ENCODE results near the gene LPP.
"Not testable (repeated sequence)": the region's sequence is repeated elsewhere in the genome, so short reads cannot be mapped to it uniquely, and the experiment has no call there.

The LPP gene

GRCh38 chr3:188416041-188416440 lies 262.1 kb downstream of the LPP start:
- Histone ChIP-seq H3K4me3 (ENCODE audit: low read depth, low read length) (no peak overlapping the region), H3K9ac (ENCODE audit: low read depth, low read length) (no peak overlapping the region), H3K36me3 (ENCODE audit: control insufficient read depth, insufficient read depth, low read length) (no peaks in the 10 kb centered on the region), H3K4me1 (ENCODE audit: control insufficient read depth, insufficient read depth, low read length) (no peaks in the 10 kb centered on the region), H3K27me3 (ENCODE audit: control insufficient read depth, insufficient read depth, low read length) (no peaks in the 10 kb centered on the region), H3K9me3 (ENCODE audit: control insufficient read depth, insufficient read depth, low read length) (no peaks in the 10 kb centered on the region)

GRCh38 chr3:188417271-188417696 lies 263.3 kb downstream of the LPP start:
- Histone ChIP-seq H3K4me3 (ENCODE audit: low read depth, low read length) (no peak overlapping the region), H3K36me3 (ENCODE audit: control insufficient read depth, insufficient read depth, low read length) (no peaks in the 10 kb centered on the region), H3K4me1 (ENCODE audit: control insufficient read depth, insufficient read depth, low read length) (no peaks in the 10 kb centered on the region), H3K9ac (ENCODE audit: low read depth, low read length) (no peak overlapping the region), H3K27me3 (ENCODE audit: control insufficient read depth, insufficient read depth, low read length) (no peaks in the 10 kb centered on the region), H3K9me3 (ENCODE audit: control insufficient read depth, insufficient read depth, low read length) (no peaks in the 10 kb centered on the region)

- H3K4me1 ChIP-seq (ENCODE audit: control insufficient read depth, insufficient read depth, low read length), result no peaks in the 10 kb centered on the region
These were observed 263.8 kb downstream of the LPP start for GRCh38 chr3:188417766-188418165.

DNA sequence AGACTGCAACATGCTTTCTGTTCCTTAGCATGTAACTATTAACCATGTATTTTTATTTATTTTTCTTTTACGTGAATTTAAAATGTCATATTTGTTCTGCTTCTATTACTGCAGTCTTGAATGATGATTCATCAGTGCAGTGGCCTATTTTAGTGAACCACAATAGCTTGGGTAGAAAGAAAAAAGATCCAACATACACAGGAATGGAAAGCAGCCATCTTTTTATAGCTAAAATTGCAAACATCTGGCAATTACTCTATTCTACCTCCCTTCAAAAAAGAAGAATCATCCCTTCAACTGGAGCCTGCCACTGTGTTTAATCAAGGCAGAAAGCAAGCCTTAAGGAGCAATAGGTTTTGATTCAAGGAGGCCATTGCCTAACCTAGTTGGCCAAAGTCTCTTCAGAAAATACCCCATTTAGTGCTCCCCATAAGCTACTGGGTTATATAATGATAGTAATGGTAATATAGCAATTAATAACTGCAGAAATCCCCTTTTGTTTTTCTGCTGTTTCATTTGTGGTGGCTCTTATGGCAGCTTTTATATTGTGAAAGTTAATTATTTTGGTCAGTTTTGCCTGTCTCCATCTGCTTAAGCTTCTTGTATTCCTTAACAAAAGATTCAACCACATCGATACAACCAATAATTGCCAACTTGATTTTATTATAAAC lies 267.3 kb downstream of the LPP start:
- H3K4me1 ChIP-seq (ENCODE audit: control insufficient read depth, insufficient read depth, low read length), result no peaks in the 10 kb centered on the region

More at GRCh38 chr3:188417766-188418165, 263.8 kb downstream of the LPP start:
- no peaks in the 10 kb centered on the region for H3K36me3 ChIP-seq (ENCODE audit: control insufficient read depth, insufficient read depth, low read length)
- H3K4me3 ChIP-seq (ENCODE audit: low read depth, low read length), result no peak overlapping the region
- no peaks in the 10 kb centered on the region for H3K9me3 ChIP-seq (ENCODE audit: control insufficient read depth, insufficient read depth, low read length)
- no peaks in the 10 kb centered on the region for H3K27me3 ChIP-seq (ENCODE audit: control insufficient read depth, insufficient read depth, low read length)
- no peak overlapping the region for H3K9ac ChIP-seq (ENCODE audit: low read depth, low read length)

DNA sequence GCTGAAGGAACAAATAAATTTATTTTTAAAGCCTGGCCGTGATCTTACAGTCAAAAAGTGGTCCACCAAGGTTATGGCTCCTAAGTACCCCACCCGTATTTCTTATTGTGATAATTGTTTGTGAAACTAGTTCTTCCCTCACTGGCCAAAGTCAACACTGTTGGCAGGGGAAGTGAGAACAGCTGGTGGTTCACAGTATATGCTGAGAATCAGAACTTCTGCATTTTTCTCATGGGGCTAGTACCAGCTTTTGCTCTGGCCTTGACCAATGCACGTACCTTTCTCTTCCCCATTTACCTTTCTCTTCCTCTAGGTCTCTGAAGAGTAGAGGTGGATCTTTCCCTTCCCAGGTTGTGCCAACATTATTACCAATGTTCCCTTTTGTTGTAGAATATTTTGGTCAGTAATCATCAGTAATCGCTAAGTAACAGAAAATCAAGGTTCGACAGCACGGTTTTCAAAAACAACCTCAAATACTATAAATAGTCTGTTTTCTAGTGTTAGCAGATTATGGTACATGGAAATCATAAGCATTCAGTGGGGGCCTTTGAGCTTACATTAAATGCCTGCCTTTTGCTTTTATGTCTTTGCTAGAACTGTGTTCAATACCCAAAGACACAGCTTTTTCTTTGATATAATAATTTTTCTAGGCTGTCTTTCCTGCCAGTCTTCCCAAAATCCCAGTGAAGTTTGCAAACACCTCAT lies 268.0 kb downstream of the LPP start:
- H3K27me3 ChIP-seq (ENCODE audit: control insufficient read depth, insufficient read depth, low read length), result no peaks in the 10 kb centered on the region
- H3K4me1 ChIP-seq (ENCODE audit: control insufficient read depth, insufficient read depth, low read length), result no peaks in the 10 kb centered on the region
- no peak overlapping the region for H3K4me3 ChIP-seq (ENCODE audit: low read depth, low read length)
- H3K9me3 ChIP-seq (ENCODE audit: control insufficient read depth, insufficient read depth, low read length), result no peaks in the 10 kb centered on the region
- no peaks in the 10 kb centered on the region for H3K36me3 ChIP-seq (ENCODE audit: control insufficient read depth, insufficient read depth, low read length)
- H3K9ac ChIP-seq (ENCODE audit: low read depth, low read length), result no peak overlapping the region

More for the DNA sequence above, 267.3 kb downstream of the LPP start:
- Histone ChIP-seq H3K9ac (ENCODE audit: low read depth, low read length) (no peak overlapping the region), H3K9me3 (ENCODE audit: control insufficient read depth, insufficient read depth, low read length) (no peaks in the 10 kb centered on the region), H3K27me3 (ENCODE audit: control insufficient read depth, insufficient read depth, low read length) (no peaks in the 10 kb centered on the region), H3K4me3 (ENCODE audit: low read depth, low read length) (no peak overlapping the region), H3K36me3 (ENCODE audit: control insufficient read depth, insufficient read depth, low read length) (no peaks in the 10 kb centered on the region)

- not testable (repeated sequence) for H3K36me3 ChIP-seq (ENCODE audit: control insufficient read depth, insufficient read depth, low read length); H3K27me3 ChIP-seq (ENCODE audit: control insufficient read depth, insufficient read depth, low read length); H3K9me3 ChIP-seq (ENCODE audit: control insufficient read depth, insufficient read depth, low read length); H3K4me3 ChIP-seq (ENCODE audit: low read depth, low read length); H3K9ac ChIP-seq (ENCODE audit: low read depth, low read length); H3K4me1 ChIP-seq (ENCODE audit: control insufficient read depth, insufficient read depth, low read length)
These were observed 274.0 kb downstream of the LPP start for GRCh38 chr3:188427981-188428380.

- Histone ChIP-seq H3K4me1 (ENCODE audit: control insufficient read depth, insufficient read depth, low read length) (no peaks in the 10 kb centered on the region), H3K36me3 (ENCODE audit: control insufficient read depth, insufficient read depth, low read length) (no peaks in the 10 kb centered on the region), H3K9me3 (ENCODE audit: control insufficient read depth, insufficient read depth, low read length) (no peaks in the 10 kb centered on the region), H3K9ac (ENCODE audit: low read depth, low read length) (no peak overlapping the region), H3K27me3 (ENCODE audit: control insufficient read depth, insufficient read depth, low read length) (no peaks in the 10 kb centered on the region), H3K4me3 (ENCODE audit: low read depth, low read length) (no peak overlapping the region)
These were observed 277.1 kb downstream of the LPP start for GRCh38 chr3:188431040-188431439.

DNA sequence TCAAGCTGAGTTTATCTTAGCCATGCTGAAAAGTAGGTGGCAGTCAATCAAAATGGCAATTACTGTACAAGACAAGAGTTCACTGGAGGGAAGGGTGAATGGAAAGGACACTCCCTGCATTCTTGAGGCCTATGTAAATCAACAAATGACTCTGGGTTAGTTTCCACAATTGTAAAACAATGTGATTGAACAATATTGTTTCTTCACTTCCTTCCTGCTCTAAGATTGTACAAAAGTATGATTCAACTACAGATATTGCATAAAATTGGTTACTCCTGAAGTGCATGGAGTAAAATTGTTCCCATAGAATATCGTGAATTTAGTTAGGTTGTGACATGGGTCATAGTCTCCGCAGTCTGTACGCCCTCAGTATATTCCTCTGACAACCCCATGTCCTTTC lies 277.6 kb downstream of the LPP start:
- no peak overlapping the region for H3K9ac ChIP-seq (ENCODE audit: low read depth, low read length)
- H3K27me3 ChIP-seq (ENCODE audit: control insufficient read depth, insufficient read depth, low read length), result no peaks in the 10 kb centered on the region
- H3K4me3 ChIP-seq (ENCODE audit: low read depth, low read length), result no peak overlapping the region
- no peaks in the 10 kb centered on the region for H3K9me3 ChIP-seq (ENCODE audit: control insufficient read depth, insufficient read depth, low read length)
- H3K4me1 ChIP-seq (ENCODE audit: control insufficient read depth, insufficient read depth, low read length), result no peaks in the 10 kb centered on the region
- H3K36me3 ChIP-seq (ENCODE audit: control insufficient read depth, insufficient read depth, low read length), result no peaks in the 10 kb centered on the region

DNA sequence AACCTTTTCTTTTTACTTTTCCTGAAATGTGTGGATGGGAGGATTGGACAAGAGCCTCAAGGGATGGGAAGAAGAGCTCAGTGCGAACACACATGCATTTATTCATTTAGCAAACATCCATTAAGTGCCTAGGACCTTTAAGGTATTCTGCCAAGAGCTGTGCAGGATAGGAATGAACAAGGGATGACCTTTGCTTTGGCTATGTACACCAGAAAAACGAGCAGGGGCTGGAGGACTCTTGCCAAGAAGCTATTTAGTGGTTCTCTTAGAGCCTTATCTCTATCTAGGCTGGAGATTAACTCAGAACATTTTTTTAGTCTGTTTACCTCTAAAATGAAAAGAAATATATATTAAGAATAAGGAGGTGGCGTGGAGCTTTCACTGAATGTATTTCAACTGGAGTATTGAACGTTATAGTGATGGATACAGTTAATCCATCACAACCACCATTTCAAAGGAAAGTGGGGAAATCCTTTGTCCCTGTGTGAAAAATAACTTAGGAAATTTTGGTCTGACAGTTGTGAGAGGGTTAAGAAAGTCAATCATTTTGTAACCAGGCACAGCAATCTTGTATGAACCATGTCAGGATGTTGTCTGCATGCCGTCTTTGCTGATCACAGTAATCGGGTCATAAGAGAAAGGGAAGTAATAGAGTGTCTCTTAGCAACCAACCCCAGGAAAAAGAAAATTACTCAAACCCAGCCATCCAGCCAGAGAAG lies 279.0 kb downstream of the LPP start:
- Histone ChIP-seq H3K27me3 (ENCODE audit: control insufficient read depth, insufficient read depth, low read length) (no peaks in the 10 kb centered on the region), H3K4me1 (ENCODE audit: control insufficient read depth, insufficient read depth, low read length) (no peaks in the 10 kb centered on the region), H3K9me3 (ENCODE audit: control insufficient read depth, insufficient read depth, low read length) (no peaks in the 10 kb centered on the region), H3K36me3 (ENCODE audit: control insufficient read depth, insufficient read depth, low read length) (no peaks in the 10 kb centered on the region), H3K9ac (ENCODE audit: low read depth, low read length) (no peak overlapping the region), H3K4me3 (ENCODE audit: low read depth, low read length) (no peak overlapping the region)

DNA sequence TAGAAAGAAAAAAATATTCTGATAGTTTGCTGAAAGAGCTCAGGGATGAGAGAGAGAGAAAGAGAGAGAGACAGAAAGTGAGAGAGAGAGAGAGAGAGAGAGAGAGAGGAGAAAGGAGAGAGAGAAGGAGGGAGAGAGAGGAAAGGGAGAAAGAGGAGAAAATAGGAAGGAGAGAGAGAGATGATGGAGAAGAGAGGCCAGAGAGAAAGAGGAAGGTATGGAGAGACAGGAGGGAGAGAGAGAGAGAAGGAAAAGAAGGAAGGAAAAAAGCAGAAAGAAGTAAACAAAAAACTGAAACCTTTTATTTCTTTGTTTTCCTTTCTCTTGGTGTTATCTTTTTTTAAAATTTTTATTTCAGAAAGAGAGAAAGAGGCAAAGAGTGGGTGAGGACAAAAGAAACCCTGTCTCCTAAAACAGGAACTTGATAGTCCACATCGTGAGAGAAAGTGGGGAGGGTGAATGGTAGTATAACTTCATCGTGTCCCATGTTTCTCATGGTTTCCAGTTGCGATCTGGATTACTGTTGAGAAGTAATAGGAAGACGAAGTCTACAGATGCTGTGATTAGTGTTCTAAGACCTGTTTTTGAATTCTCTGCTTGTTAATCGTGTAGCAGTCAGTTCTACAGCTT lies 279.7 kb downstream of the LPP start:
- H3K9ac ChIP-seq (ENCODE audit: low read depth, low read length), result no peak overlapping the region
- H3K36me3 ChIP-seq (ENCODE audit: control insufficient read depth, insufficient read depth, low read length), result no peaks in the 10 kb centered on the region
- no peaks in the 10 kb centered on the region for H3K4me1 ChIP-seq (ENCODE audit: control insufficient read depth, insufficient read depth, low read length)
- no peak overlapping the region for H3K4me3 ChIP-seq (ENCODE audit: low read depth, low read length)
- no peaks in the 10 kb centered on the region for H3K27me3 ChIP-seq (ENCODE audit: control insufficient read depth, insufficient read depth, low read length)
- H3K9me3 ChIP-seq (ENCODE audit: control insufficient read depth, insufficient read depth, low read length), result no peaks in the 10 kb centered on the region

DNA sequence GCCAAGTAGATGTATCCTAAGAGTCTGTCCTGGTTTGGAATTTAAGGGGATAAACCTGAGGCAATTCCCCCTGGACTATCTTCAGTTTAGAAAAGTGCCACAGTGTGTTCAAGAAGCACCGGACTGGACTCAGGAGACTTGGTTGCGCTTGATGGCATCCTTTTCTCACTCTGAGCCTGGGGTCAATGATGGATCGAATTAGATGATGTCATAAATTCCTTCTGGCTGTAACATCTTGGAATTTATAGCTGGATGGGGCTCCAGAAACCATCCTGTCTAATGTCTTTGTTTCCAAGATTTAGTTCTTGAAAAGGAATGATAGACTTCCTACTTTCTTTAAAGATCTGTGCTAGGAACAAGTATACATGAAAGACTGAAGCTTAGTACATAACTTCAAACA lies 280.6 kb downstream of the LPP start:
- H3K9me3 ChIP-seq (ENCODE audit: control insufficient read depth, insufficient read depth, low read length), result no peaks in the 10 kb centered on the region
- H3K9ac ChIP-seq (ENCODE audit: low read depth, low read length), result no peak overlapping the region

More for the DNA sequence above, 280.6 kb downstream of the LPP start:
- no peaks in the 10 kb centered on the region for H3K36me3 ChIP-seq (ENCODE audit: control insufficient read depth, insufficient read depth, low read length)
- no peaks in the 10 kb centered on the region for H3K27me3 ChIP-seq (ENCODE audit: control insufficient read depth, insufficient read depth, low read length)
- H3K4me3 ChIP-seq (ENCODE audit: low read depth, low read length), result no peak overlapping the region
- no peaks in the 10 kb centered on the region for H3K4me1 ChIP-seq (ENCODE audit: control insufficient read depth, insufficient read depth, low read length)
